Calu3 (cell line): ENCODE measurements around the gene RHBDF1. TPM values are rescaled to one million over a fixed set of nuclear protein-coding genes. Genes with fewer than 3 reads are reported as not detected.

Experiments
- BruUV-seq: library from RNA; stranded (reverse); fragments of 400-500 nt; replicated peaks from 2 replicates; lab custom pipeline; 2021; lab: Mats Ljungman, UMichigan
- CTCF ChIA-PET: fragments of 300-600 bp; sonication (Branson Sonifier 250); formaldehyde crosslinking; loops from one replicate; lab custom pipeline; 2022; ENCODE audit warnings: antibody characterized with exemption; lab: Charles Lee
- DNase-seq: peaks from one replicate; pipeline ENCODE4 v3.0.0; 2022
- H3K27ac Mint-ChIP-seq: one replicate; pipeline ENCODE4 v1.8.0; 2022; ENCODE audit warnings: mixed read lengths; ENCODE audit not compliant: unreplicated experiment
- H3K27me3 Mint-ChIP-seq: one replicate; pipeline ENCODE4 v1.8.0; 2022; ENCODE audit warnings: mixed read lengths; ENCODE audit not compliant: unreplicated experiment
- H3K36me3 Mint-ChIP-seq: one replicate; pipeline ENCODE4 v1.8.0; 2022; ENCODE audit warnings: mild to moderate bottlenecking, moderate library complexity, mixed read lengths; ENCODE audit not compliant: insufficient read depth, unreplicated experiment
- H3K4me1 Mint-ChIP-seq: one replicate; pipeline ENCODE4 v1.8.0; 2022; ENCODE audit warnings: mild to moderate bottlenecking, low read depth, mixed read lengths; ENCODE audit not compliant: unreplicated experiment
- H3K4me3 Mint-ChIP-seq: one replicate; pipeline ENCODE4 v1.8.0; 2022; ENCODE audit warnings: mild to moderate bottlenecking, low read depth, moderate library complexity, mixed read lengths; ENCODE audit not compliant: unreplicated experiment
- H3K9me3 Mint-ChIP-seq: one replicate; pipeline ENCODE4 v1.8.0; 2022; ENCODE audit warnings: low read depth, mixed read lengths; ENCODE audit not compliant: unreplicated experiment
- intact Hi-C: fragments of 100-400 bp; cut with micrococcal nuclease; formaldehyde crosslinking; loops from one replicate; pipeline ENCODE4 v1.10.0; 2022; ENCODE audit not compliant: unreplicated experiment
- total RNA-seq: library from RNA; stranded (reverse); gene quantifications from 2 replicates; pipeline ENCODE4 v1.2.3, GENCODE V29; 2022
- TF ChIP-seq, protein P1 (sequence below): fragments of 200-600 bp; IDR thresholded peaks from one replicate; pipeline ENCODE4 v1.8.0; 2022; ENCODE audit warnings: antibody characterized with exemption; ENCODE audit not compliant: unreplicated experiment

RHBDF1 gene
- total RNA-seq, 1 experiment from 2014 or later: 60.2 TPM

DNA sequence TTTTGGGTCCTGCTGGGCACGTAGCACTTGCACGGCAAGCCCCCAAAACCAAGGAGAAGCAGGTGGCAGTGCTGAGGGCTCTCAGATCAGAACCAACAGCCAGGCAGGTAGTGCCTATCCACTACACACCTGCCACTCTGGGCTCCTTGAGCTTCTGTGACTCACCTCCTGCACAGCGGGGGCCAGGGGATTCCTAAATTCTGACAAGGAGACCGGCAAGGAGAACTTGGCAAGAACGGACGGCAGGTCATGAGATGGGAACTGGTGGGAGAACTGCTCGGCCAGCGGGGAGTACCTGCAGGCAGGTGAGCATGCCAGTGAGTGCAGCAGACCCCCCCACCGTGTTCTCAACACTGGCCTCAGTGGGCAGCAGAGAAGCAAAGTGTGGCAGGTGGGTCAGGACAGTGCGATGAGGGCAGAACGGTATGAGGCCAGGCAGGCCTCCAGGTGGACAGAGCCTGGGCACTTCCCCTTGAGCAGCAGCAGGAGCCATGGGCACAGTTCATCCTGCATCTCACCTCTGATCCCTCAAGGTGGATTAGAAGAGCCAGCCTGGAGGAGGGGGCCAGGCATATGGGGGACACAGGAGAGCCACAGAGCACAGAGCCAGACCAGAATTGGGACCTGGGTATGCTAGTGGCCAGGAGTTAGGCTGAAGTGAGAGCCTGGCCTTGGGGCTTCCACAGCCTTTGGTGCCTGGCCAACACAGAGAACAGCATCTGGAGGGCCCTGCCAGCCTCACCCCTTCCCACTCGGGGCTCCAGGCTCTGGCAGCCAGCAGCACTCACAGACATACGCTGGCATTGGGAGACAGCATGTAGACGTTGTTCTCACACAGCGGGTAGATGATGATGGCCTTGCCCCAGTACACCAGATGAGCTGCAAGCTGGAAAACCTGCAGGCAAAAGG is 20.3 kb upstream of the RHBDF1 start:
- no peaks in the 10 kb centered on the region for H3K9me3 Mint-ChIP-seq
- H3K4me3 Mint-ChIP-seq: no peak overlapping the region
- H3K4me1 Mint-ChIP-seq: no peaks in the 10 kb centered on the region
- no peak overlapping the region for H3K27ac Mint-ChIP-seq
- BruUV-seq: no TSS peak
- CTCF ChIA-PET: interaction anchor here (1.0 to 1.9 kb wide), 2 partner anchors 22 to 27 kb away, joined by 3 to 10 read pairs; no protein-coding TSS in a partner anchor
- H3K36me3 Mint-ChIP-seq: peaks cover 56% of the 10 kb centered on the region
- intact Hi-C loops: no loop called here
- DNase-seq: no peak
- TF ChIP-seq, protein P1, sequence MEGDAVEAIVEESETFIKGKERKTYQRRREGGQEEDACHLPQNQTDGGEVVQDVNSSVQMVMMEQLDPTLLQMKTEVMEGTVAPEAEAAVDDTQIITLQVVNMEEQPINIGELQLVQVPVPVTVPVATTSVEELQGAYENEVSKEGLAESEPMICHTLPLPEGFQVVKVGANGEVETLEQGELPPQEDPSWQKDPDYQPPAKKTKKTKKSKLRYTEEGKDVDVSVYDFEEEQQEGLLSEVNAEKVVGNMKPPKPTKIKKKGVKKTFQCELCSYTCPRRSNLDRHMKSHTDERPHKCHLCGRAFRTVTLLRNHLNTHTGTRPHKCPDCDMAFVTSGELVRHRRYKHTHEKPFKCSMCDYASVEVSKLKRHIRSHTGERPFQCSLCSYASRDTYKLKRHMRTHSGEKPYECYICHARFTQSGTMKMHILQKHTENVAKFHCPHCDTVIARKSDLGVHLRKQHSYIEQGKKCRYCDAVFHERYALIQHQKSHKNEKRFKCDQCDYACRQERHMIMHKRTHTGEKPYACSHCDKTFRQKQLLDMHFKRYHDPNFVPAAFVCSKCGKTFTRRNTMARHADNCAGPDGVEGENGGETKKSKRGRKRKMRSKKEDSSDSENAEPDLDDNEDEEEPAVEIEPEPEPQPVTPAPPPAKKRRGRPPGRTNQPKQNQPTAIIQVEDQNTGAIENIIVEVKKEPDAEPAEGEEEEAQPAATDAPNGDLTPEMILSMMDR: no peak
- no peaks in the 10 kb centered on the region for H3K27me3 Mint-ChIP-seq

DNA sequence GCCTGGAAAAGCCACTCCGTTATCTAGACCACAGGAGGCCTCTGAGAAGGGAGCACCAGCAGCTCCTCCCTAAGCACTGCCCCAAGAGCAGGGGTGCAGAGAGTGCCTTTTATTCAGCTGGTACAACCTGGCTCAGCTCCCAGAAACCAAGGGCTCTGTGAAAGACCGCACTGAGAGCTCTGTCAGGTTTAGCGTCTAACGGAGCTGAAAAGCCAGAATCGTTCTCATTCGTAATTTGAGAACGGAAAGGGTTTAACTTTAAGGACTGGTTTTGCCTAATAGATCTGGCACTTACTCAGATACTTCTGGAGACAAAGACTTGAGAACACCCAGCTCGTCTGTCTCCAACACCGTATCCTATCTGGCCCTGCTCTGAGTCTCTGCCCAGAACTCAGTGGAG is 19.1 kb upstream of the RHBDF1 start:
- intact Hi-C loops: no loop called here
- Mint-ChIP-seq H3K9me3 (no peaks in the 10 kb centered on the region), H3K4me1 (no peaks in the 10 kb centered on the region), H3K4me3 (no peak overlapping the region), H3K27ac (no peak overlapping the region), H3K36me3 (peaks cover 52% of the 10 kb centered on the region), H3K27me3 (no peaks in the 10 kb centered on the region)
- BruUV-seq: no TSS peak
- TF ChIP-seq, protein P1: no peak
- CTCF ChIA-PET: interaction anchor here (0.6 to 1.4 kb wide), 2 partner anchors 16 to 30 kb away, joined by 3 to 4 read pairs; no protein-coding TSS in a partner anchor
- DNase-seq: no peak

DNA sequence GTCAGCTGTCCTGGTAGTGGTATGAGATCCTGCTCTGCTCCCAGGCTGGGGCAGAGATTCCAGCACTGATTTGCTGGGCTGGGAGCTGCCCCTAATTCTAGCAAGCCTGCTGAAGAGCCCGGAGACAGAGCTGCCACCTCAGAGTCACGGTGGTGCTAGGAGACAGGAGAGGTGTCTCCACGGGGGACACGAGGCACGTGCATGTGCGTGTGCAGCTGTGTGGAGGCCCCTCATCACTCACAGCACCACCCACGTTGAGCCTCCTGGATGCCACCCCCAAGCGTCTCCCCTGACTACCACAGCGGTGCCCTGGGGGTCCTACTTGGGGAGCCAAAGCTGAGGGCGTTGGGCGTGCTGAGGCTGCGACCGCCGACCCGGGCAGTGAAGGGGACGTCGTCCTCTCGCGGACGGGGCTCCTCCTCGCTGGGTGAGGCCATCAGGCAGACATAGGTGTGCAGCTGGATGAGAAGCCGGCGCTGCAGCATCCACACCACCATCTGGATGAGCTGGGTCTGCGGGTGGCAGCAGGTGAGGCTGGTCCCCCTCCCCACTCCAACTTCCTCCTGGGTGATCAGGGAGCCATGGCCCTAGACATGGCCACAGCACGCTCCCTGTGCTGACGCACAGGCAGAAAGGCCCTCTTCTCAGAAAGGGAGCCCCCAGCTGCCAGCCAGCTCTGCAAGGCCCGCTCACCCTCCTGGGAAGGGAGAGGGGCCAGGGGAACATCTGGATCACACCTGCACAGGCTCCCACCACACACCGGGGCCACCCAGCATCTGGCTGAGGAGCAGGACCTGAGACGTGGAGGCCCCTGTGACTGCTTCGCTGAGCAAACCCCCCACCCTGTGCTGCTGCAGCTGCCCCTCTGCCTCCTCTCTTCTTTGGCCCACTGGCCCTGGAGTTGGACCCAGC is 17.2 kb upstream of the RHBDF1 start:
- BruUV-seq: no TSS peak
- CTCF ChIA-PET: interaction anchor here (1.4 kb wide), 1 partner anchor 17 kb away, joined by 3 read pairs; no protein-coding TSS in a partner anchor
- H3K27me3 Mint-ChIP-seq: no peaks in the 10 kb centered on the region

DNA sequence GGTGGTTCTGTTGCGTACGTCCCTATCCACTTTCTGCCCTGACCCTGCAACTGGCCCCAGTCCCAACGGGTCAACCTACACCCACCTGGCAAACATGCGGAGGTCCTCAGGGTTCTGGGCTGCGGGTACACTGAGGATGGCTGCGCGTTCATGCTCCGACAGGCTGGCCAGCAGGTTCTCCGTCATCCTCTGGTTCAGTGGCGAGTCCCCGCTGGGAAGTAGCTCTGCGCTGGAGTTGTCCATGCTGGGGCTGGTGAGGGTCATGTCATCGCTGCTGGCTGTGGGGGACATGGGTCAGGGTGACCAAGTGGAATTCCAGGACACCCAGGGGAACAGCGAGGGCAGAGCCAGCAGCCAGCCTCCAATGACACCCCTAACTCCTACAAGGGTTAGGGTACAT is 16.2 kb upstream of the RHBDF1 start:
- TF ChIP-seq, protein P1: no peak
- no peak overlapping the region for H3K27ac Mint-ChIP-seq
- no TSS peak for BruUV-seq
- peaks cover 13% of the 10 kb centered on the region for H3K4me1 Mint-ChIP-seq
- H3K27me3 Mint-ChIP-seq: no peaks in the 10 kb centered on the region
- intact Hi-C loops: no loop called here
- no peak for DNase-seq
- peaks cover 66% of the 10 kb centered on the region for H3K36me3 Mint-ChIP-seq
- CTCF ChIA-PET: no interaction called here
- H3K9me3 Mint-ChIP-seq: no peaks in the 10 kb centered on the region
- H3K4me3 Mint-ChIP-seq: no peak overlapping the region

More for the DNA sequence above, 17.2 kb upstream of the RHBDF1 start:
- intact Hi-C loops: no loop called here
- Mint-ChIP-seq H3K36me3 (peaks cover 58% of the 10 kb centered on the region), H3K4me3 (no peak overlapping the region), H3K27ac (no peak overlapping the region), H3K4me1 (peaks cover 3% of the 10 kb centered on the region), H3K9me3 (no peaks in the 10 kb centered on the region)
- DNase-seq: no peak
- TF ChIP-seq, protein P1: no peak
